IPS-18c (cell line): ENCODE data around the gene BSND.

Experiments
- H3K4me3 ChIP-seq: 2 replicates; pipeline ENCODE4 v1.7.0; 2013; ENCODE audit warnings: low read depth, mild to moderate bottlenecking, low read length, moderate library complexity; ENCODE audit not compliant: insufficient read depth
- H3K9me3 ChIP-seq: one replicate; pipeline ENCODE4 v1.6.1; 2013; ENCODE audit warnings: mild to moderate bottlenecking, low read length, moderate library complexity; ENCODE audit not compliant: control insufficient read depth, insufficient read depth

Gene BSND

DNA sequence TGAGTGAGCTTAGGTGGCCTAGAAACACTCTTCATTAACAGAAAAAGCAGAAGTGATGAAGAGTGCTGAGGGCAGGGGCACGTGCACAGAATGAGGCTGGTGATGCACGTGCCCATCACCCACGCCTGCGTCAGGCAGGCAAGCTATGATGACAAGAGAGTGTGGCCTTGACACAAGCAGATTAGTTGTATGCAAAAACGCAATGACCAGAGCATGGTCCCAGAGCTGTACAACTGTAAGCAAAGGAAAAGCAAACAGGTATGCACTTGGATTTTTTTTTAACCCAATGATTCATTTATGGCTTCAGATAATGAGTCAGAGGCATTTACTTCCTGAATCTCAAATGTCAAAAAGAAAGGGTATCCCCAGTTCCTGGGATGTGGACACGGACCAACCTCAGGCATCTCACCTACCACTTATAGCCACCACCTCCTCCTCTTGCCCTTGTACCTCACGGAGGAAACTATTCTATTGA, 27.4 kb upstream of the BSND start:
- Histone ChIP-seq H3K9me3 (peaks cover 4% of the 10 kb centered on the region), H3K4me3 (no peak overlapping the region)

DNA sequence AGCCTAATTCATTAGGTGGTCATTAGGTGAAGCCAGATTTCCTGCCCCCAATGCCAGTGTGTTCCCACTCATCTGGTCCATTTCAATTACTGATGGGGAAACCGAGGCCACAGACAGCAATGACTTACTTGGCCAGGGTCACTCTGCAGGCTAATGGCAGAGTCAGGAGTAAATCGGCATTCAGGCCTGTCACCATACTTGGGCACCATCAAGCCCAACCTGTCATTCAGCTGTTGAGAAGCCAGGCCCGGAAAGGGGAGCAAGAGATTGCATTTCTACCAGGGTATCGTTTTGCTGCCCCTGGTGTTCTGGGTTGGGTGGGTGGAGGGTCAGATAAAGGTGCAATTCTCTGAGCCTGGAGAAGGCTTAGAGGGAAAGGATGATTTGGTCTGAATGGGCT, 26.3 kb upstream of the BSND start:
- no peak overlapping the region for H3K4me3 ChIP-seq
- H3K9me3 ChIP-seq, result peaks cover 4% of the 10 kb centered on the region

DNA sequence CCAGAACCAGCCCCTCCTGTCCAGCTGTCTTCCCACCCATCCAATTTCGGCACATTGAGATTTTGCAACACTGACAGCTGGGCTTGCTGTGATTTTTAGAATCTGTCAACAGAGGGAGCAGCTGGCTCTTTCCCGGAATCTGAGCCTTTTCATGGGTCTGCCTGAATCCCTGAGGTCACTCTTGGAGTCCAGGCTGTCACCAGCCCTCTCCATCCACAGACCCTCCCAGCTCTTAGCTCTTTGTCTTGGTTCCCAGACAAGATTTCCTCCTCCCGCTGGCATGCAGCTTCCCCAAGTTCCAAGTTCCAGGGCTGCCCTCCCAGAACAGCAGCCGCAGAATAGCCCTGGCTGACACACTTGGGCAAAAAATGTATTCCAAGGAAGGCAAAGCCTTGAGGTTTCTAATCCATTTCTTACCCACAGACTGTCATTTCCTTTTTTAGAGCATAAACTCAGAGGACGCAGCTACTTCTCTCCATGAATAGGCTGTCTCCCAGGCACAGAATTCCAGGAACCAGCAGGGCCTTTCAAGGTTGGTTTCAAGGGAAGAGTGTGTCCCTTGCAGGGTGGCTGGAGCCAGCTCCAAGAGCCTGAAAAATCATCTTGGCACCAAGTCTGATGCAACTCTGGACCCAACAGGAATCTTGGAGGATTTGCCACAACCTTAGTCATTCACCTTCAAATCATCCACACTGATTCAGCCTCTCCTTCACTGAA, 25.4 kb upstream of the BSND start:
- Histone ChIP-seq H3K9me3 (peaks cover 4% of the 10 kb centered on the region), H3K4me3 (no peak overlapping the region)

DNA sequence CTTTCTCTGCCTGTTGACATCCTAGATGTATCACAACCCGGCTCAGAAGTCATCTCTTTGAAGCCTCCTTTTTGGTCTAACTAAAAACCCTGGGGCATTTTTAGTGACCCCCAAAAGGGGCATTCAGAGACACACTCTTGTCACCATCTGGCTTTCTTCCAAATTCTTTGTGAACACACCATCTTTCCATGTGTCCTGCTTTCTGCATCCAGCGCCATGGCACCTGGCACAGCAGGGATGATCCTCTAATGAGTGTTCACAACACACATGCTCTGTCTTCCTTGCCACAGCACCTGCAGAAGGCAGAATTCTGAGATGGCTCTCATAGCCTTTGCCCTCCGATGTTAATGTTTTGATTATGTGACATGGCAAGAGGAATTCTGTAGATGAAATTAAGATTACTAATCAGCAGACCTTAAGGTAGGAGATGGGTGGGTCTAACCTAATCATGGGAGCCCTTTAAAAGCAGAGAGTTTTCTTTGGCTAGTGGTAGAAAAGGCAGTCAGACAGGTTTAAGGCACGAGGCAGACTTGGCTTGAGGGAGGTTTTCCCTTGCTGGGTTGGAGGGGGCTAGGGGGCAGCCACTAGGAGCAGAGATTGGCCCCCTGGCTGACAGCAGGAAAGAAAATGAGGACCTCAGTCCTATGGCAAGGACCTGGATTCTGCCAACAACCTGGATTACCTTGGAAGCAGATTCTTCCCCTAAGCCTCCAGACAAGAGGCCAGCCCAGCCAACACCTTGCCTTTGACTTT, 23.2 kb upstream of the BSND start:
- Histone ChIP-seq H3K9me3 (no peaks in the 10 kb centered on the region), H3K4me3 (no peak overlapping the region)

DNA sequence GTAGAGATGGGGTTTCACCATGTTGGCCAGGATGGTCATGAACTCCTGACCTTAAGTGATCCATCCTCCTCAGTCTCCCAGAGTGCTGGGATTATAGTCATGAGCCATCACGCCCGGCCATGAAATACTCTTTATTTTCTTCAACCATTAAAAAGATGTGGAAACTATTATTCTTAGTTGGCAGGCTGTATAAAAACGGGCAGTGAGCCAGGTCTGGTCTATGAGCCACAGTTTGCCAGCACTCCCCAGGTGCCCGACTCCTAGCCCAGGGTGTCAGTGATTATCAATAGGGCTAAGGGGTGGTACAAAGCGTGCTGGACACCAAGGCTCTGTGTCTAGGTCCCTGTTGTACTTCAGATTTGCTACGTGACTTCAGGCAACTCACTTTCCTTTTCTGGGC, 22.0 kb upstream of the BSND start:
- Histone ChIP-seq H3K9me3 (no peaks in the 10 kb centered on the region), H3K4me3 (no peak overlapping the region)

DNA sequence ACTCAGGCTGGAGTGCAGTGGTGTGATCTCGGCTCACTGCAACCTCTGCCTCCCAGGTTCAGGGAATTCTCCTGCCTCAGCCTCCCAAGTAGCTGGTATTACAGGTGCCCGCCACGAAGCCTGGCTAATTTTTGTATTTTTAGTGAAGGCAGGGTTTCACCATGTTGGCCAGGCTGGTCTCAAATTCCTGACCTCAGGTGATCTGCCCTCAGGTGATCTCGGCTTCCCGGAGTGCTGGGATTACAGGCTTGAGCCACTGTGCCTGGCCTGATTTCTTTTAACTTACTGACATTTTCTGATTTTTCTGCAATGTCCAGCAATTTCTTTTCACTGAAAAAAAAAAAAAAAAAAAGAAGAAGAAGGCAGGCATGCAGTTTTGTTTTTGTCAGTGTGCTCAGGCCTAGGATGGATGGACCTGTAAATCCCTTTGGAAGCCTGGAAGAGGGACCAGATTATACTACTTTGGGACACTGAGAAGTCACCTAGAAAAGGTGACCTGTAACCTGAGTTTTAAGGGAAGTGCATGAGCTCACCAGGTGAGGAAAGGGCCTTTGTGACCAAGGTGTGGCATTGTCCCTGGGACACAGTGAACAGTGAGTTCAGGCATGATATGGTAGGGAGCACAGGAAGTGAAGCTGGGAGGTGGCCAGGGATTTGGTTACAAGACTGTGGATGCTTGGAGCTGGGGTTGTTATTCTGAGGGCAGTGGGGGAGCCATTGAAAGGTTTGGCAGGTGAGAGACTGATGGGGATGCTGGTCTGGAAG, 21.0 kb upstream of the BSND start:
- H3K4me3 ChIP-seq, result no peak overlapping the region
- H3K9me3 ChIP-seq, result no peaks in the 10 kb centered on the region

DNA sequence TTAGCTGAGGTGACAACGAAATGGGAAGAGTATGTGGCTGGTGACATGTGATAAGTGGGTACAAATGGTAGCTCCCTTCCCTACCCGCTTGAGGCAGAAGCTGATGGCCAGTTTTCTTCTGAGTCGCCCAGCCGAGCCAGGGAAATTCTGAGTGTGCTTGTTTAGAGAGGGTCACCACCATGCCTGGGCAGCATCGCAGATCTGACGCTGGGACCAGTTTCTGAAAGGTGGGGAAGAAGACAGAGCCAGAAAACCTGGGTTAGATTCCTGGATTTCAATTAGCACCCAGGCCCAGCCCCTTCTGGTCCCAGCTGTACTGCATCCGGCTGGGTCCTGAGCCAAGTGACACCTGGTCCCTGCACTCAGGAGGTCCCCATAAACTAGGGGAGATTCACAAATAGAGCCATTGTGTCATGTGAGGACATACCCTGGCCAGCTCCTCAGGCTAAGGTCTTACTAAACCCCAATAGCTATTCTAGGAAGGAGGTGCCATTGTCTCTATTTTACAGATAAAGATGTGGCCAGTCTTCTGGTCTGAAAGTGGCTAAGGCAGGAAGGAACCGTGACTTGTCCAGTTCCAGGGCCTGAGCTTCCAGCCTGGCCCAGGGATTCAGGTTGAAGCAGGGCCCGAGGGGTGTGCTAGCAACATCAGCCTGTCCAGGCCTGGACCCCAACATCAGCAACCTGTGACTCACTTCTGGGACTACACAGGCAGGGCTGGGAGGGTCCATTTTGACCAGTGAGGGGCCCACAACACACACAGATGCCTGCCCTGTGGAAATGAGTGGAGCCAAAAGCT, 20.0 kb upstream of the BSND start:
- no peak overlapping the region for H3K4me3 ChIP-seq

DNA sequence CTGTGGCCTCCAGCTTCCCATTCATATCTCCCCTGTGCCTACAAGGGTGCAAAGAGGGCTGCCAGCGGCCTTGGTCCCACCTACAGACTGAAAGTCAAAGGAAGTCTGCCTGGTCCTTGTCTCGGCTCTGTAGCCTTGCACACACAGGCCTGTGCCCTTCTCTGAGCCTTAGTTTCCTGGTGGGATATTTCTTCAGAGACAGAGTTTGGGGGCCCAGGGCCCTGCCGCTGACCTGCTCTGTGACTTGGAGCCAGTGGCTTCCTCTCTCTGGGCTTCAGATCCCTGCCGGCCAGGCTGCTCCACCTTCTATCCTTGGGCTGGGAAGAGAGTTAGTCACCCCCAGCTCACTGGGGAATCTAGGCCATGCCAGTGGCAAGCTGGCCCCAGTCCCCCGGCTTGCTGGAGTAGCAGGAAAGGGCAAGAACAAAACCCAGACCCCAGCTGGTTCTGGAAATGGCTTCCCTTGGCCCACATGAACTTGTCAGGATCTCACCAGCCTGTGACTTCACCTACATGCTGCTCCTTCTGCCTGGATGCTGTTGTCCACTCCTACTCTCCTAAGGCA, 19.3 kb upstream of the BSND start:
- H3K4me3 ChIP-seq, result no peak overlapping the region
- H3K9me3 ChIP-seq, result no peaks in the 10 kb centered on the region

More for the DNA sequence above, 20.0 kb upstream of the BSND start:
- H3K9me3 ChIP-seq, result no peaks in the 10 kb centered on the region

DNA sequence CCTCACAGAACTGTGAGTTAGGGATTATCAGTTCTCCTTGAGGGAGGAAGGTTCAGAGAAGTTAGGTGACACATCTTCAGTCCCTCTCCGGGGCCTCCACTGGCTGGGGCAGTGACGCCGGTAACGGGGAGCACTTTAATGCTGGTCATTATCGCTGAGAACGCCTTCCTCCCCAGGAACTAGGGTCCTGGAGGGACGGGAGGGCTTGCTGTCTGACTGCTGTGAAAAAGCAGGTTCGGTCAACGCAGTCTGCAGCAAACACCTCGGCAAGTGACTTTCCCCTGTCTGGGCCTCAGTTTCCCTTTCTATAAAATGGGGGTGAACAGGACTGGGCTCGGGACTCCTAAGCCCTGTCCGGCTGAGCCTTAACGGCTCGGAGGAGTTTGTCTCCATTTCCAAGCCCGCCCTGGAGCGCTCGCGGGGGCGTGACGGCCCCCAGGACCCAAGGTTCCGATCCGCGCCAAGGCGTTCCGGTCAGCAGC, 18.6 kb upstream of the BSND start:
- peak overlapping the region; percentile 58 for H3K4me3 ChIP-seq
- H3K9me3 ChIP-seq, result no peaks in the 10 kb centered on the region

DNA sequence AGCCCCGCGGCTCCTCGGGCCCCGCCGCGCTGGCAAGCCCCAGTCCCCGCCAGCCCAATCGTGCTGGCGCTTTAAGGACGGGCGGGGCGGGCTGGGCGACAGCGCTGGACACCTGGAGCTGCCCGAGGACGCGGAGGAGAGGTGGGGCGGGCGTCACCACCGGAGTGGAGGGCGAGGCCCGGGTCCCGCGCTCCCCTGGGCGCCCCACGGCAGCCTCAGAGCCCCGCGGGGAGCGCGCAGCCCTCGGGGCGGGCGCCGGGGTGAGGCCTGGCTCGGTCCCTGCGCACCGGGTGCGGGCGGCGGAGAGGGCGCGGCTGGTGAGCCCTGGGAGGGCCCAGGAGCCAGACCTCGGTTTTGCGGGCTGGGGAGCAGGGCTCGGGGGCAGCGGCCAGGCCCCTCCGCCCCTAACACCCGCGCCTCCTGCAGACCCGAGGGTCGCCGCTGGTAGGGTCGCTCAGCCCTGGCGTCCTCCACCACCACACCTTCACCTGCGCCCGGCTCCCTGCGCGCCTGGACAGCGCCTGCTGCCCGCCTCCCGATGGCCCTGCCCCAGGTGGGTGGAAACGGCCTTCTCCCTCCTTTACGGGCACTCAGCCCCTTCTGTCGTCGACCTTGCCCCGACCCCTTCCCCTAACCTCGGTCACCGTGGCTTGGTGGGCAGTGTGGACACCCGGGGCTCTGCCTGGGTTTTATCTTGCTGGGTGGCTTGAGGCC, 18.0 kb upstream of the BSND start, which contains the start of gene TMEM61:
TMEM61 (plus strand) TSS at position 101 of the 714 bp plus-strand sequence; CDS start at position 539, 438 bp downstream.
- no peaks in the 10 kb centered on the region for H3K9me3 ChIP-seq
- peak within 1 kb of the TSS; percentile 58 for H3K4me3 ChIP-seq

DNA sequence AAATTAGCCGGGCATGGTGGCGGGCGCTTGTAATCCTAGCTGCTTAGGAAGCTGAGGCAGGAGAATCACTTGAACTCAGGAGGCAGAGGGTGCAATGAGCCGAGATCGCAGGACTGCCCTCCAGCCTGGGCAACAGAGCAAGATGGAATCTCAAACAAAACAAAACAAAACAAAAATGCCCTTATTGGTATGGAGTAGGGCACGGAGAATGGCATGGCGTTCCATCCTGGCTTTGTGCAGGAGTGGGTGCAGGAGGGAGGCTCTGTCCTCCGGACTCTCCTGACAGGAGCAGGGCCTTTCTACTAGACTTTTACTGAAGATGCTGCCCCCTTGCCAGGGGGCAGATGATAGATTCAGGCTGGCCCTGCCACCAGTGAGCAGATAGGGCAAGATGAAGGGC, 17.3 kb upstream of the BSND start:
- H3K9me3 ChIP-seq, result no peaks in the 10 kb centered on the region
- no peak overlapping the region for H3K4me3 ChIP-seq

DNA sequence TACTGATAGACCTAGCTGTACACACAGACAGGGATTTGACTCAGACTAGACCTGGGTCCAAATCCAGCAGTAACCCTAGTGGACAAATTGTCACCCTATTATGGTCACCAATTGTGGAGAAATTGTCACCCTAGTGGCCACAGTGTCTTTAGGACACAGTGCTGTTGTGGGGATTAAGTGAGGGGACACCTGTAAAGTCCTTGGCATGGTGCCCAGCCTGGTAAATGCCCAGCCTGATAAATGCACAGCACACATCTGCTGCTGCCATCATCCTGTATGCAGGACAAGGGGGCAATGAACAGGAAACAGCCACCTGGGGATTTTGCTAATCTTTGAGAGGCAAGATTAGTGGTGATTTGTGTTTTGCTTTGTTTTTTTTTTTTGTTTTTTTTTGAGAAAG, 16.0 kb upstream of the BSND start:
- Histone ChIP-seq H3K9me3 (no peaks in the 10 kb centered on the region), H3K4me3 (no peak overlapping the region)

DNA sequence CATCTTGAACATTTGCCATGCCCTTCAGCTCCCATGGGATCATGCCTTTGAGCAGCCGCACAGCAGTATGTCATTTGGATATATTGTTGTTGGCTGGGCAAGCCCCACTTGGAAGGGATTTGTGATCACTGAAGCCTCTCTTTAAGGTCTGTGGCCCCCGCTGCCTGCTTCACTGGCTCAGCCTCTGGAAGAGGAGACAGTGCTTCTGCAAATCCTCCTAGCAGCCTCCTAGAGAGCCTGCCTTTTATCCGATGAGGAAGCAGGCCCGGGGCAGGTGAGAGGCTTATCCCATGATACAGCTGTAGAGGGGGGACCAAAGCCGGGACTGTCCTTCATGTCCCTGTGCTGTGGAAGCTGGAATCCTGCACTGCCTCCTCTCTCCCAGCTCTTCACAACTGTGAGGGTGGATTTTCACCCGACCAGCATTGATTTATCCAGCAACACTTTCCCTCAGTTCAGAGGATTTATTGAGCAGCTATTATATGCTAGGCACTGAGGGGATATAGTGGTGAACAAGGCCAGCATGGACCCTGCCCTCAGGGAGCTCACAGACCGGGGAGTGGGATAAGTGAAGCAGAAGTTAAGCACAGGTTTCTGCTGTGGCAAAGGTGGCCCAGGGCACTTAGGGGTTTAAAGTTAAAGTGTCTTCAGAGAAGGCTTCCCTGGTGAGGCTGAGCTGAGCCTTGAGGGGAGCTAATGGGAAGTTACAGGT, 14.4 kb upstream of the BSND start:
- H3K4me3 ChIP-seq, result no peak overlapping the region
- H3K9me3 ChIP-seq, result no peaks in the 10 kb centered on the region

DNA sequence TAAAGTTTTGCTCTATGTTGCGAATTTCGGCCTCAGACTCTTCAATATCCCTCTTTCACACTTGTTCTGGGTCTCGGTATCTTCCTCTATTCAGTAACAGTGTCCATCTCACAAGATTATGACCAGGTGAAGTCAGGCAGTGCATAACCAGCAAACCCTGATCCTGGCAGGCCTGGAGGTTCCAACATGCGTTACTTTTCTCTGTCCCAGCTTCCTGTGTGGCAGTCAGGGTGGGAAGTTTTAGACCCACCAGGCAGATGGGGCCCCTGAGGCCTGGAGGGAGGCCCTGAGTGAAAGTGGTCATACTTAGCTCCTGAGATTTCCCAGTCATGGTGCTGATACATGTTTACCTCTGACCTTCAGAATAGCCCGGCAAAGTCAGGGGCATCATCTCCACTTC, 13.2 kb upstream of the BSND start:
- Histone ChIP-seq H3K4me3 (no peak overlapping the region), H3K9me3 (no peaks in the 10 kb centered on the region)

DNA sequence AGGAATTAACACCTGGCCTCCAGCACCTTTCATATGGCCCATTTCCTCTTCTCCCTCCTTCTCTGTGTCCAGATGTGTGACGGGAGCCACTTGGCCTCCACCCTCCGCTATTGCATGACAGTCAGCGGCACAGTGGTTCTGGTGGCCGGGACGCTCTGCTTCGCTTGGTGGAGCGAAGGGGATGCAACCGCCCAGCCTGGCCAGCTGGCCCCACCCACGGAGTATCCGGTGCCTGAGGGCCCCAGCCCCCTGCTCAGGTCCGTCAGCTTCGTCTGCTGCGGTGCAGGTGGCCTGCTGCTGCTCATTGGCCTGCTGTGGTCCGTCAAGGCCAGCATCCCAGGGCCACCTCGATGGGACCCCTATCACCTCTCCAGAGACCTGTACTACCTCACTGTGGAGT, 12.7 kb upstream of the BSND start:
- Histone ChIP-seq H3K9me3 (no peaks in the 10 kb centered on the region), H3K4me3 (no peak overlapping the region)

DNA sequence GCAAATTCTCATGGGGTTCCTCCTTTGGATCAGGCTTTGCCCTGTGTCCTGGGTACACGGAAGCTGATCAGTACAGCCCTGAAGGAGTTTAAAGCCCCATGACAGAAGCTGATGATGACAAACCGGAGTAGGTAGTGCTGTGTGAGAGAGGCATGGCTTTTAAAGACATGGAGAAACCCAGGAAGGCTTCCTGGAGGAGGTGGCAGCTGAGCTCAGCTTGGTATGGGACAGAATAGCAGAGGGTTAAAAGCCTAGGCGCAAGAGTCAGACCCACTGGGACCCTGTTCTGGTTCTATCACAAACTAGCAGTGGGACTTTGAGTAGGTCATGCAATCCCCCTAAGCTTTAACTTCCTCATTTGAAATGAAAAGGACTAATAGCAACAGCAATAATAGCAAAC, 12.2 kb upstream of the BSND start:
- no peaks in the 10 kb centered on the region for H3K9me3 ChIP-seq
- no peak overlapping the region for H3K4me3 ChIP-seq
